Suppressor macrophage (primary cell): ENCODE results near the gene PPP6R1.

Experiments used
- DNase-seq, 4 experiments: peaks; one replicate each; pipeline ENCODE4 v3.0.0-alpha.2; 2020 to 2022

PPP6R1 gene

DNA sequence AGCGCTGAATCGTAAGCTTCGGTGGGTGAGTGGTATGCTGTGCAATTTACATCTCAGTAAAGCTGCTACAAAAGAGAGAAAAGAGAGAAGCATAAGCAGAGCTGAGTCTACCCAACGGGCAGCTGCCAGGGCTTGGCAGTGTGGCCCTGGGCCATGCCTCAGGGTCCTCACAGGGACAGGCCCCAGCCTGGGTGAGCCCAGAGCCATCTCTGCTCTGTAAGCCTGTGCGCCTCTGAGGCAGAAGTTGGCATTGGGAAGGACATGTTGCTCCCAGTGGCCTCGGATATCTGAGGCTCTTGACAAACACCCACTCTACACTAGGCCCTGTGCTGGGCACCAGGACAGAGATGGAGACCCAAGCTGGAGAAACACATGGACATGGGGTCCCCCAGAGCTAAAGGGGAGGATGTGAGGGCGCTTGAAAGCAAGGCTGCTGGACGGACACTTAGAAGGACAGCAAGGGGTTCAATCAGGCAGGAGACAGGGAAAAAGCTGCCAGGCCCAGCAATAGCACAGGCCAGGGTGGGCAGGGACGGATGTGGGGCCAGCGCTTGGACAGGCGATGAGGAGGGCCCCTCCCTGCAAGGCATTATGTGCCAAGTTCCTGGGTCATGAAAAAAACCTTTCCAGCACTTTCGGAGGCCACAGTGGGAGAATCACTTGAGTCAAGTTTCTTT lies 14.7 kb downstream of the PPP6R1 start:
- DNase-seq, result no peak

GRCh38 chr19:55242517-55242916 lies 16.3 kb downstream of the PPP6R1 start:
- DNase-seq, result no peak

- no peak for DNase-seq
Observed at GRCh38 chr19:55241935-55242464, 16.8 kb downstream of the PPP6R1 start.

GRCh38 chr19:55241143-55241934 lies 17.5 kb downstream of the PPP6R1 start:
- no peak for DNase-seq

- DNase-seq, result no peak
Observed at GRCh38 chr19:55240713-55241020, 18.1 kb downstream of the PPP6R1 start.

GRCh38 chr19:55239004-55239403 lies 19.8 kb downstream of the PPP6R1 start:
- no peak for DNase-seq

- no peak for DNase-seq
Observed at GRCh38 chr19:55238030-55238429, 20.8 kb downstream of the PPP6R1 start.

- DNase-seq, result no peak
Observed at GRCh38 chr19:55232986-55233385, 25.8 kb downstream of the PPP6R1 start.

DNA sequence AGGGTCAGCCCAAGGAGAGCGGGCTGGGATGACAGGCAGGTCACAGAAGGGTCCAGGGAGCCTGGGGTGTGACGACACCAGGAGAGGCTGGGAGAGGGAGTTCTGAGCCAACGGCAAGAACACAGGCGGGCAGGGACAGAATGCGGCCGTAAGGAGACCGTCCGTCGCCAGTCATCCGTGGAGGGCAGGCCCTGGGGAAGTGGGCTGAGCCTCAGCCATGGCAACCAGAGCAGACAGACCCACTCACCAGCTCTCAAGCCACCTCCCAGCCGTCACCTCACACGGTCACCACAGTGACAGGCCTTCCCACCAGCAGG lies 26.6 kb downstream of the PPP6R1 start:
- DNase-seq, result no peak

- no peak for DNase-seq
Observed at GRCh38 chr19:55231391-55232285, 27.2 kb downstream of the PPP6R1 start.

GRCh38 chr19:55230780-55231179 lies 28.0 kb downstream of the PPP6R1 start:
- no peak for DNase-seq

GRCh38 chr19:55230329-55230728 lies 28.5 kb downstream of the PPP6R1 start:
- no peak for DNase-seq

- DNase-seq, result no peak
Observed at GRCh38 chr19:55229789-55230182, 29.0 kb downstream of the PPP6R1 start.

DNA sequence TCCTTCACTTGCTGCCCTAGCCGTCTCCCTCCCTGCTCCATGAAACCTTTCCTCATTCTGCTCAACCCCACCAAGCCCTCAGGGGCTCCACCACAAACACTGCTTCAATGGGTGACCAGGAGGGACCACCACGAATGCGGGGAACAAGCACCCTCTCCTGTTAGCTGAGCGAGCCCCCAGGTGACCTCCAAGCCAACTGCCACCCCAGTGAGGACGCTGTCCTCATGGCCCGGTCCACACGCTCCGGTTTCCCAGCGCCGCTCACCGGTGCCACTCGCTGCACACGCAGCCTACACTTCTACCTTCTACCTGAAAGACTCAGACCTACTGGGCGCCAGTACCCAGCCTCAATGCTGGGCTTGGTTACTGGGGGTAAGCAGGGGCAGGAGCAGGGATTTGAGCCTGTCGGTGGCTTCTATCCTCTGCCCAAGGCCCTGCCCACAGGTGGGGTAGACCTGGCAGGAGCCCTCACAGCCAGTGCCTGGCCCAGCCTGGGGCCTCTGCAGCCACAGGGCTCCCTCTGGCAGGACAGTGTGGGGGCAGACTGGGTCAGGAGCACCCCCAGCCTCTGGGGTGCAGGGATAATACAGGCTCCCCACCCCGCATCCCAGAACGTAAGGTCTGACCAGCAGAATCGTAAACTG lies 29.6 kb downstream of the PPP6R1 start:
- DNase-seq, result no peak

GRCh38 chr19:55228403-55229031 lies 30.3 kb downstream of the PPP6R1 start, which contains the start of gene TMEM86B:
TSS of gene TMEM86B (minus strand) at chr19:55228763. CDS start at chr19:55228741, 22 bp downstream.
- DNase-seq, result no peak

GRCh38 chr19:55228015-55228391 lies 30.8 kb downstream of the PPP6R1 start:
- no peak for DNase-seq

DNA sequence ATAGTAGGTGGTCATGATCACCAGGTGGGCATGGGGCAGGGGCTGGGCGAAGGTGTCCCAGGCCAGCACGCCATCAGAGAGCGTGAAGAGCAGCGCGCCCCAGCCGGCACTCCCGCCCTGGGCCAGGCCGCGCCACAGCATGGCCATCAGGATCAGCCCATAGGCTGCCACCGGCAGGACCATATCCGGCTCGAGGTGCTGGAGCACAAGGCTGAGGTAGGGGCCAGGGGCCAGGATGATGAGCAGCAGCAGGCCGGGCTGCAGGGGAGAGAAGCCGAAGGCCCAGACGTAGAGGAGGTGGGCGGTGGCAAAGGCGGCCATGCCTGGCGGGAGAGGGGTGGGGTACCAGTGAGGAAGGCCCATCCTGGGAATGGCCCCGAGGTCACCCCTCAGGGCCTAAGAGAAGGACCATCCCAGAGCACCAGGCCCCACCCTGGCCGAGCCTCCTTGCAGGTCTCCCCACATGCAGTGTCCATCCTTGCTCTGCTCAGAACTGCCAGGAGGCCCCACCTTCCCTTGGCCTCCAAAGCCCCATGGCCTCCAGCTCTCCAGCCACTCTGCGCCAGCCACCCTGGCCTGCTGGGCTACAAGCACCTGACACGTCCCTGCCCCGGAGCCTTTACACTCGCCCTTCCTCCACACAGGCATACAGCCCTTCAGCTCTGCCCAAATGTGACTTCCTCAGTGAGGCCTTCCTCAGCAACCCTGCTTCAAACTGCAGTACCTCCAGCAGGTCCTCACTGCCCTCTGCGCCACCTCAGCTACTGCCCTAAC lies 31.4 kb downstream of the PPP6R1 start:
- DNase-seq, result no peak

- DNase-seq, result no peak
Observed at GRCh38 chr19:55226788-55227187, 32.0 kb downstream of the PPP6R1 start.

DNA sequence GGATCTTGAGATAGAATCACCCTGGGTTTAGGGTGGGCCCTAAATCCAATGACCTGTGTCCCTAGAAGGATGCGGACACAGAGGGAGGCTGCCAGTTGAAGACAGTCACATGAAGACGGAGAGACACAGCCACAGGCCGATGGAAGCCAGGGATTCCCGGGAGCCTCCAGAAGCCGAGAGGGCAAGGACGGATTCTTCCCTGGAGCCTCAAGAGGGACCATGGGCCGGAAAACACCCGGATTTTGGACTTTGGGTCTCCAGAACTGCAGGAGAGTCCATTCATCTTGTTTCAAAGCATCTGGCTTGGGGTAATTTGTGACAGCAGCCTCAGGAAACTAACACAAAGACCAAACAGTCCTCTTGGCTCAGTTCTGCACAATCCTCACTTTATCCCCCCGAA lies 32.5 kb downstream of the PPP6R1 start:
- DNase-seq, result no peak

GRCh38 chr19:55225415-55225958 lies 33.3 kb downstream of the PPP6R1 start:
- DNase-seq, result no peak
